ENCODE data around the gene EDDM3A. TPM values are rescaled to one million over a fixed set of nuclear protein-coding genes. Genes with fewer than 3 reads are reported as not detected.

Gene EDDM3A
- total and polyA plus RNA-seq, 3 donors from 2014 or later = 0.39 to 1.9 TPM; not detected in 1

GRCh38 chr14:20748439-20748838 is 2.8 kb downstream of the EDDM3A start:
- intact Hi-C loops (cut with DNase I; ENCODE audit: low total_unique reads) = no loop called here
- no peaks in the 10 kb centered on the region for H3K9me3 ChIP-seq
- H3K27me3 ChIP-seq = no peaks in the 10 kb centered on the region
- 92 to 93% methylated on average over 2 of the region's 2 CpGs for WGBS, 2 donors
- no peak overlapping the region for H3K27ac ChIP-seq
- TF ChIP-seq POLR2A (IDR thresholded peaks at IDR 0.05) (no peak), CTCF (IDR thresholded peaks at IDR 0.05) (no peak)
- no peaks in the 10 kb centered on the region for H3K4me1 ChIP-seq
- H3K36me3 ChIP-seq (ENCODE audit: low read depth, missing control alignments) = no peaks in the 10 kb centered on the region
- no peak for DNase-seq
- H3K4me3 ChIP-seq = no peak overlapping the region

- WGBS, 2 donors = 56 to 71% methylated on average over 1 of the region's 1 CpG
- Histone ChIP-seq H3K4me1 (no peaks in the 10 kb centered on the region), H3K4me3 (no peak overlapping the region), H3K9me3 (no peaks in the 10 kb centered on the region), H3K36me3 (ENCODE audit: low read depth, missing control alignments) (no peaks in the 10 kb centered on the region), H3K27me3 (no peaks in the 10 kb centered on the region), H3K27ac (no peak overlapping the region)
- intact Hi-C loops (cut with DNase I; ENCODE audit: low total_unique reads) = no loop called here
- DNase-seq = no peak
- no peak for TF ChIP-seq CTCF (IDR thresholded peaks at IDR 0.05)
- no peak for TF ChIP-seq POLR2A (IDR thresholded peaks at IDR 0.05)
Observed at GRCh38 chr14:20750194-20750593, 4.5 kb downstream of the EDDM3A start.

GRCh38 chr14:20751963-20752562 is 6.4 kb downstream of the EDDM3A start:
- Histone ChIP-seq H3K27ac (no peak overlapping the region), H3K4me3 (no peak overlapping the region), H3K9me3 (no peaks in the 10 kb centered on the region), H3K27me3 (no peaks in the 10 kb centered on the region), H3K36me3 (ENCODE audit: low read depth, missing control alignments) (no peaks in the 10 kb centered on the region), H3K4me1 (no peaks in the 10 kb centered on the region)
- TF ChIP-seq CTCF (IDR thresholded peaks at IDR 0.05) (no peak), POLR2A (IDR thresholded peaks at IDR 0.05) (no peak)
- intact Hi-C loops (cut with DNase I; ENCODE audit: low total_unique reads) = no loop called here
- WGBS, 2 donors = 93 to 95% methylated on average over 5 of the region's 5 CpGs
- DNase-seq = no peak

GRCh38 chr14:20754308-20754707 is 8.6 kb downstream of the EDDM3A start:
- no peaks in the 10 kb centered on the region for H3K4me1 ChIP-seq
- DNase-seq = no peak
- intact Hi-C loops (cut with DNase I; ENCODE audit: low total_unique reads) = no loop called here
- no peaks in the 10 kb centered on the region for H3K36me3 ChIP-seq (ENCODE audit: low read depth, missing control alignments)
- 55 to 88% methylated on average over 2 of the region's 2 CpGs for WGBS, 2 donors
- no peak overlapping the region for H3K4me3 ChIP-seq
- no peak for TF ChIP-seq POLR2A (IDR thresholded peaks at IDR 0.05)
- TF ChIP-seq CTCF (IDR thresholded peaks at IDR 0.05) = no peak
- no peaks in the 10 kb centered on the region for H3K27me3 ChIP-seq
- H3K9me3 ChIP-seq = no peaks in the 10 kb centered on the region
- H3K27ac ChIP-seq = no peak overlapping the region

GRCh38 chr14:20755037-20755436 is 9.3 kb downstream of the EDDM3A start:
- H3K36me3 ChIP-seq (ENCODE audit: low read depth, missing control alignments) = no peaks in the 10 kb centered on the region
- no peak overlapping the region for H3K4me3 ChIP-seq
- 87% methylated on average over 6 of the region's 6 CpGs for WGBS, 2 donors
- TF ChIP-seq CTCF (IDR thresholded peaks at IDR 0.05) (no peak), POLR2A (IDR thresholded peaks at IDR 0.05) (no peak)
- DNase-seq = no peak
- intact Hi-C loops (cut with DNase I; ENCODE audit: low total_unique reads) = no loop called here
- no peaks in the 10 kb centered on the region for H3K27me3 ChIP-seq
- H3K27ac ChIP-seq = no peak overlapping the region
- H3K9me3 ChIP-seq = no peaks in the 10 kb centered on the region
- no peaks in the 10 kb centered on the region for H3K4me1 ChIP-seq
